Esophagus (tissue), 2 donors: ENCODE data around the gene NEURL1B. TPM values are rescaled to one million over a fixed set of nuclear protein-coding genes. Genes with fewer than 3 reads are reported as not detected.

Experiments
- H3K27ac ChIP-seq, 2 donors: one replicate each; pipeline ENCODE4 v1.5.1; 2013; ENCODE audit warnings: low read depth in 2 of 2, mild to moderate bottlenecking in 2 of 2, inconsistent platforms in 1 of 2, low read length in 1 of 2, moderate library complexity in 1 of 2
- H3K27me3 ChIP-seq, 2 donors: one replicate each; pipeline ENCODE4 v1.6.1; 2013; ENCODE audit warnings: low read length in 2 of 2, control low read depth in 1 of 2, mild to moderate bottlenecking in 1 of 2; ENCODE audit not compliant: insufficient read depth in 2 of 2, control insufficient read depth in 1 of 2
- H3K36me3 ChIP-seq, 2 donors: one replicate each; pipeline ENCODE4 v1.6.1; 2013; ENCODE audit warnings: low read length in 1 of 2; ENCODE audit not compliant: control insufficient read depth in 2 of 2, insufficient read depth in 2 of 2
- H3K4me1 ChIP-seq, 2 donors: one replicate each; pipeline ENCODE4 v1.6.1; 2013; ENCODE audit warnings: low read length in 1 of 2; ENCODE audit not compliant: control insufficient read depth in 2 of 2, insufficient read depth in 2 of 2
- H3K4me3 ChIP-seq, 2 donors: one replicate each; pipeline ENCODE4 v1.5.1; 2013; ENCODE audit warnings: low read length in 2 of 2, mild to moderate bottlenecking in 2 of 2, low read depth in 1 of 2, moderate library complexity in 1 of 2
- H3K9me3 ChIP-seq, 2 donors: one replicate each; pipeline ENCODE4 v1.6.1; 2013; ENCODE audit warnings: mild to moderate bottlenecking in 2 of 2, low read depth in 1 of 2, low read length in 1 of 2, moderate library complexity in 1 of 2; ENCODE audit not compliant: control insufficient read depth in 2 of 2, insufficient read depth in 1 of 2
- WGBS, 2 donors: extraction: QIAGEN DNeasy Blood & Tissue Kit; methylation state at CpG; one replicate each; pipeline ENCODE4 v1.1.7; 2013; 5-methylcytosine and 5-hydroxymethylcytosine counted together
- polyA plus RNA-seq, 2 donors: library from polyadenylated mRNA; stranded (reverse); fragments of 200-250 nt; gene quantifications; one replicate each; pipeline ENCODE4 v1.2.3, GENCODE V29; 2013
- donor health status: healthy with polysubstance abuse.
- donor health status: Bipolar disorder and iron deficiency.

NEURL1B gene
- polyA plus RNA-seq, 2 donors = 6.9 to 8.6 TPM

DNA sequence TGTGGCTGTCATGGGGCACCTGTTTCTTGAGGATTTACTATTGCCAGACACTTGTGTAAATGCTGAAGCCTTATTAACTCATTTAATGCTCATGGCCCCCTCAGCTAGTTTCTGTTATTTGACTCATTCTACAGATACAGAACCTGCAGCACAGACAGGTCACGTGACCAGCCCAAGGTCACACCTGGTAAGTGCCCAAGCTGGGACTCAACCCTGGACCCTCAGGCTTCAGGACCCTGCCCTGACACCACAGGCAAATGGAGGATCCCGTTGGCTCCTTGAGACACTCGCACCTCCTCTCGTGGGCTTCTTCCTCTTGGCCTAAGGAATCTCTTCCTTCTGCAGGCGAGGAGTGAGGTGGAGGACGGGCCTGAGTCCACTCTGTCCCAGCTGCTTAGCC lies 10.6 kb upstream of the NEURL1B start:
- H3K36me3 ChIP-seq = no peaks in the 10 kb centered on the region
- H3K4me3 ChIP-seq = no peak overlapping the region
- H3K27me3 ChIP-seq = no peaks in the 10 kb centered on the region
- H3K4me1 ChIP-seq = peaks cover 0 to 2% of the 10 kb centered on the region in 2 donors
- no peaks in the 10 kb centered on the region for H3K9me3 ChIP-seq
- no peak overlapping the region for H3K27ac ChIP-seq
- WGBS, 2 donors = 89 to 94% methylated on average over 6 of the region's 6 CpGs

DNA sequence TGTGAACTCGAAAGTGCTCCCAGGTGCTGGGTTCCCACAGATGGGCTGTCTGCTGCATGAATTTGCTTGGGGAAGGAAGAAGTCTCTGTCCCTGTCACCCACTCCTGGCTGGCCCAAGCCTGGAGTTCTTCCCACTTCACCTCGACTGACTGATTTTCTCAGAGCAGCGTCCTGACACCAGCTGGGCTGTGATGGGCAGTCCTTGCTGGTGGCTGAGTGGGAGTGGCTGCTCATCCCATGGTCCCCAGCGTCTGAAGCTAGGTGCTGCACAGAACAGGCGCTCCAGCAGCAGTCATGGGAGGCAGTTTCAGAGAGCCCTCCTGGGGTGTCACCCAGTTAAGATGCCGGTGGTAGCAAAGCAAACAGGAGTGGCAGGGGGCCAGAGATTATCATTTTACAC lies 10.1 kb upstream of the NEURL1B start:
- no peaks in the 10 kb centered on the region for H3K36me3 ChIP-seq
- 69 to 77% methylated on average over 6 of the region's 6 CpGs for WGBS, 2 donors
- no peak overlapping the region for H3K27ac ChIP-seq
- H3K4me1 ChIP-seq = peaks cover 0 to 2% of the 10 kb centered on the region in 2 donors
- no peak overlapping the region for H3K4me3 ChIP-seq
- H3K27me3 ChIP-seq = no peaks in the 10 kb centered on the region
- no peaks in the 10 kb centered on the region for H3K9me3 ChIP-seq

DNA sequence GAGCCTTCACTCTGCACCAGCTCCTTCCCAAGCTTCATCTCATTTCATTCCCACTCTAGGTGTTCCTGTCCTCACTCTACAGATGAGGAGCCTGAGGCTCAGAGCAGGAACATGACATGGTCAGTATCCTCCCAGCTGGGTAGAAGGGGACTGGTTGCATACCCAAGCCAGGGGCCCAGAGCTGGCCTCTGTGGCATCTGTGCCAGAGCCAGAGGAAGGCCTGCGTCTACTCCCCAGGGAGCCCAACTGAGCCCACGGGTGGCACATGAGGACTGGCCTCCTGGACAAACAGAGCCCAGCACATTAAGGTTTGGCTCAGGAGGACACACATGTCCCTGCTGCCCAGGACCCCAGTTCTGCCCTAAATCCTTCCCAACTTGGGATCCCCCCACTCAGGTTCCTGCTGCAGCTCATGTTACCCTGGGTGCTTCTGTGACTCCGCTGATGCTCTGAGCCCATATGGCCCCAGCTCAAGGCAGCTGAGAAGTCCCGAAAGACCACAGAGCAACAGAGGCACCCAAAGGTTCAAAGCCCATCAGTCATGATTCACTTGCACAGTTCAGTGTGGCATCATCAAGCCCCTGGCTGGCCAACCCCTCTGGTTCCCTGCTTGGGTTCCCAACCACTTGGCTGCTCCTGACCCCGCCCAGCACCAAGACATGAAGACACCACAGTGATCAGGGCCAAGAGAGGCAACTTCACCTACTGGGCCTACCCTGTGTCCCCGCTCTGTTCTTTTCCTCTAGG lies 8.5 kb upstream of the NEURL1B start:
- H3K4me1 ChIP-seq = peaks cover 5 to 6% of the 10 kb centered on the region in 2 donors
- 93% methylated on average over 6 of the region's 6 CpGs for WGBS, 2 donors
- no peak overlapping the region for H3K4me3 ChIP-seq
- H3K36me3 ChIP-seq = no peaks in the 10 kb centered on the region
- H3K27ac ChIP-seq = no peak overlapping the region
- no peaks in the 10 kb centered on the region for H3K27me3 ChIP-seq
- no peaks in the 10 kb centered on the region for H3K9me3 ChIP-seq

DNA sequence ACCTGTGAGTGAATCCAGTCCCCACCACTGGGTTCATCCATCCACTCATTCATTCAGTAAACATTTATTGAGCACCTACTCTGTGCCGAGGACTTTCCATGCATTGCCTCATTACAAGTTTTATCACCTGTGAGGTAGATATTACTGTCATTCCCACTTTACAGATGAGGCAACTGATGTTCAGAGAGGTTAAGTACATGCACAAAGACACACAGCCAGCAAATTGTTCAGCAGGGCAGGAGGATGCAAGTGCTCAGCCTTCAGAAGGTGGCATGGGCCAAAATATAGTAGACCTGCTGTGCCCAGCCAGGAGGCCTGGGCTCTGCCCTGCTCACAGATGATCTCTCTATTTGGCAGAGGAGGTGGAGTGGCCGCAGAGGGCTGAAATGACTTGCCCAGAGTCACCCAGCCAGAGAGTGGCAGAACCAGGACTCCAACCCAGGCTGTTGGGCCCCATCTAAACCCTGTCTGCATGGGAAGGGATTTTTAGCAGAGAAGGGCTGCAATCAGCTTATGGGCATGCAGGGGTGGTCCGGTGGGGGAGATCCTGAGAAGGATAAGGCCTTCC lies 7.6 kb upstream of the NEURL1B start:
- no peaks in the 10 kb centered on the region for H3K9me3 ChIP-seq
- H3K4me3 ChIP-seq = no peak overlapping the region
- H3K4me1 ChIP-seq = peaks cover 5 to 6% of the 10 kb centered on the region in 2 donors
- H3K36me3 ChIP-seq = no peaks in the 10 kb centered on the region
- H3K27me3 ChIP-seq = no peaks in the 10 kb centered on the region
- no peak overlapping the region for H3K27ac ChIP-seq
- WGBS, 2 donors = 89 to 95% methylated on average over 3 of the region's 3 CpGs

- H3K27me3 ChIP-seq = no peaks in the 10 kb centered on the region
- no peak overlapping the region for H3K27ac ChIP-seq
- no peak overlapping the region for H3K4me3 ChIP-seq
- no peaks in the 10 kb centered on the region for H3K9me3 ChIP-seq
- WGBS, 2 donors = 90 to 92% methylated on average over 4 of the region's 4 CpGs
- no peaks in the 10 kb centered on the region for H3K36me3 ChIP-seq
- H3K4me1 ChIP-seq = peaks cover 5 to 6% of the 10 kb centered on the region in 2 donors
Measured at GRCh38 chr5:172634106-172634899, 6.8 kb upstream of the NEURL1B start.

- peaks cover 5 to 6% of the 10 kb centered on the region in 2 donors for H3K4me1 ChIP-seq
- WGBS, 2 donors = 61 to 75% methylated on average over 12 of the region's 12 CpGs
- H3K9me3 ChIP-seq = no peaks in the 10 kb centered on the region
- H3K27ac ChIP-seq = no peak overlapping the region
- H3K4me3 ChIP-seq = no peak overlapping the region
- H3K27me3 ChIP-seq = no peaks in the 10 kb centered on the region
- no peaks in the 10 kb centered on the region for H3K36me3 ChIP-seq
Measured at GRCh38 chr5:172635038-172635437, 6.0 kb upstream of the NEURL1B start.

- 76 to 80% methylated on average over 11 of the region's 11 CpGs for WGBS, 2 donors
- no peaks in the 10 kb centered on the region for H3K36me3 ChIP-seq
- H3K4me1 ChIP-seq = peaks cover 4 to 6% of the 10 kb centered on the region in 2 donors
- no peak overlapping the region for H3K4me3 ChIP-seq
- no peak overlapping the region for H3K27ac ChIP-seq
- H3K27me3 ChIP-seq = no peaks in the 10 kb centered on the region
- H3K9me3 ChIP-seq = no peaks in the 10 kb centered on the region
Measured at GRCh38 chr5:172636279-172637050, 4.6 kb upstream of the NEURL1B start.

GRCh38 chr5:172637110-172637580 lies 3.9 kb upstream of the NEURL1B start:
- H3K9me3 ChIP-seq = no peaks in the 10 kb centered on the region
- WGBS, 2 donors = 35 to 39% methylated on average over 10 of the region's 10 CpGs
- H3K4me3 ChIP-seq = no peak overlapping the region
- no peaks in the 10 kb centered on the region for H3K36me3 ChIP-seq
- H3K4me1 ChIP-seq = peaks cover 4 to 6% of the 10 kb centered on the region in 2 donors
- H3K27ac ChIP-seq = peak overlapping the region; percentile 66 to 69
- H3K27me3 ChIP-seq = no peaks in the 10 kb centered on the region

DNA sequence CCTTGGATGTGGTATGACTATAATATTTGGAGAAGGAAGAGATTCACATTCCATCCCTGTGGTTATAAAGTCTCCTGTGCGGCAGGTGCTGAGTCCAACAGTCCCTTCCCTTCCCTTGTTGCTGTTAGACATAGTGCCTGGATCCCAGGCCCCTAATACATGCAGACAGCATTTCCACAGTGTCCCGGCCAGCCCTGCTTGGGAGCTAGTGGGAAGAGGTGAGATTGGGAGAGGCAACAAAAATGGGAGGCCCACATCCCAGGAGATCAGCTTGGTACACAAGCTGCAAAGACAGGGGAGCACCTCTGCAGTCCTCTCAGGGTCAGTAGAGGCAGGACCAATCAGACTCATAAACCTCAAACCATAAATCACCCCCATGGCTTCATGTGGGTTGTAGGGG lies 3.3 kb upstream of the NEURL1B start:
- no peaks in the 10 kb centered on the region for H3K36me3 ChIP-seq
- no peaks in the 10 kb centered on the region for H3K27me3 ChIP-seq
- H3K4me3 ChIP-seq = no peak overlapping the region
- H3K27ac ChIP-seq = peak overlapping the region in 1 of 2 donors; percentile 69
- 73 to 79% methylated on average over 2 of the region's 2 CpGs for WGBS, 2 donors
- H3K9me3 ChIP-seq = no peaks in the 10 kb centered on the region
- peaks cover 4 to 6% of the 10 kb centered on the region in 2 donors for H3K4me1 ChIP-seq
